NT2/D1 (cell line): ENCODE data around the gene F2RL3.

Experiments
- YY1 ChIP-seq: IDR thresholded peaks from 2 replicates; pipeline ENCODE4 v1.6.1; 2011; ENCODE audit not compliant: insufficient read length, insufficient read depth
- ZNF274 ChIP-seq: IDR thresholded peaks from 2 replicates; pipeline ENCODE4 v1.6.1; 2011; ENCODE audit warnings: mild to moderate bottlenecking, low read depth, low read length

GRCh38 chr19:16938211-16938610 is 49.4 kb downstream of the F2RL3 start:
- TF ChIP-seq ZNF274 (no peak), YY1 (no peak)
